Caco-2 (cell line): ENCODE data around the gene SMCO4. TPM values are rescaled to one million over a fixed set of nuclear protein-coding genes. Genes with fewer than 3 reads are reported as not detected.
"Not testable (repeated sequence)": the region's sequence is repeated elsewhere in the genome, so short reads cannot be mapped to it uniquely, and the experiment has no call there.

ENCODE experiments used
- BruUV-seq: library from RNA; stranded (reverse); fragments of 400-500 nt; replicated peaks from 2 replicates; lab custom pipeline; 2021; lab: Mats Ljungman, UMichigan
- CTCF ChIA-PET: fragments of 300-600 bp; sonication (Branson Sonifier 250); formaldehyde crosslinking; loops from one replicate; lab custom pipeline; 2022; ENCODE audit warnings: antibody characterized with exemption; lab: Charles Lee
- POLR2A ChIA-PET: fragments of 300-600 bp; sonication (Branson Sonifier 250); formaldehyde crosslinking; loops from one replicate; lab custom pipeline; 2022; ENCODE audit warnings: antibody characterized with exemption; lab: Charles Lee
- DNase-seq, 2 experiments: peaks; one replicate each; pipeline versions ENCODE4 v3.0.0 to v3.0.0-alpha.2; 2020 to 2022
- H3K27me3 ChIP-seq: replicated peaks from 2 replicates; pipeline ENCODE4 v1.6.0; 2011; ENCODE audit warnings: low read length; ENCODE audit not compliant: control insufficient read depth, insufficient read depth
- H3K36me3 ChIP-seq: 2 replicates; pipeline ENCODE4 v1.5.1; 2011; ENCODE audit warnings: low read length; ENCODE audit not compliant: control insufficient read depth, insufficient read depth
- H3K4me1 ChIP-seq: fragments of 250-450 bp; sonication (Bioruptor Pico); 2 replicates; pipeline ENCODE4 v1.5.1; 2020; ENCODE audit warnings: mild to moderate bottlenecking
- H3K4me3 ChIP-seq: 2 replicates; pipeline ENCODE4 v1.5.1; 2011; ENCODE audit warnings: low read depth, mild to moderate bottlenecking, control low read depth, low read length
- H3K9me3 ChIP-seq: fragments of 250-450 bp; sonication (Bioruptor Pico); 2 replicates; pipeline ENCODE4 v1.5.1; 2020; ENCODE audit warnings: mild to moderate bottlenecking, moderate library complexity
- H3K27ac Mint-ChIP-seq: one replicate; pipeline ENCODE4 v1.8.0; 2022; ENCODE audit warnings: mixed read lengths; ENCODE audit not compliant: unreplicated experiment
- H3K27me3 Mint-ChIP-seq: one replicate; pipeline ENCODE4 v1.8.0; 2022; ENCODE audit warnings: mixed read lengths; ENCODE audit not compliant: insufficient read depth, unreplicated experiment
- H3K36me3 Mint-ChIP-seq: one replicate; pipeline ENCODE4 v1.8.0; 2022; ENCODE audit warnings: mild to moderate bottlenecking, mixed read lengths; ENCODE audit not compliant: insufficient read depth, unreplicated experiment
- H3K4me1 Mint-ChIP-seq: one replicate; pipeline ENCODE4 v1.8.0; 2022; ENCODE audit warnings: low read depth, mixed read lengths; ENCODE audit not compliant: unreplicated experiment
- H3K4me3 Mint-ChIP-seq: one replicate; pipeline ENCODE4 v1.8.0; 2022; ENCODE audit warnings: mild to moderate bottlenecking, moderate library complexity, mixed read lengths; ENCODE audit not compliant: unreplicated experiment
- H3K9me3 Mint-ChIP-seq: one replicate; pipeline ENCODE4 v1.8.0; 2022; ENCODE audit warnings: mixed read lengths; ENCODE audit not compliant: unreplicated experiment
- CTCF ChIP-seq, 2 experiments: fragments of 200-600 bp in 1 of 2; IDR thresholded peaks; 1 replicate in 1 of 2; 2 replicates in 1 of 2; pipeline versions ENCODE4 v1.5.1 to v1.8.0; 2011 to 2022; ENCODE audit warnings: antibody characterized with exemption in 1 of 2, control low read depth in 1 of 2, inconsistent platforms in 1 of 2, low read depth in 1 of 2, low read length in 1 of 2, mild to moderate bottlenecking in 1 of 2, moderate library complexity in 1 of 2; ENCODE audit not compliant: insufficient read depth in 1 of 2, severe bottlenecking in 1 of 2, unreplicated experiment in 1 of 2
- intact Hi-C: fragments of 100-400 bp; cut with micrococcal nuclease; formaldehyde crosslinking; loops from one replicate; pipeline ENCODE4 v1.10.0; 2022; ENCODE audit not compliant: unreplicated experiment
- total RNA-seq: library from RNA; stranded (reverse); gene quantifications from 2 replicates; pipeline ENCODE4 v1.2.3, GENCODE V29; 2022

SMCO4 gene
- total RNA-seq, 1 experiment from 2014 or later: 46.3 TPM

DNA sequence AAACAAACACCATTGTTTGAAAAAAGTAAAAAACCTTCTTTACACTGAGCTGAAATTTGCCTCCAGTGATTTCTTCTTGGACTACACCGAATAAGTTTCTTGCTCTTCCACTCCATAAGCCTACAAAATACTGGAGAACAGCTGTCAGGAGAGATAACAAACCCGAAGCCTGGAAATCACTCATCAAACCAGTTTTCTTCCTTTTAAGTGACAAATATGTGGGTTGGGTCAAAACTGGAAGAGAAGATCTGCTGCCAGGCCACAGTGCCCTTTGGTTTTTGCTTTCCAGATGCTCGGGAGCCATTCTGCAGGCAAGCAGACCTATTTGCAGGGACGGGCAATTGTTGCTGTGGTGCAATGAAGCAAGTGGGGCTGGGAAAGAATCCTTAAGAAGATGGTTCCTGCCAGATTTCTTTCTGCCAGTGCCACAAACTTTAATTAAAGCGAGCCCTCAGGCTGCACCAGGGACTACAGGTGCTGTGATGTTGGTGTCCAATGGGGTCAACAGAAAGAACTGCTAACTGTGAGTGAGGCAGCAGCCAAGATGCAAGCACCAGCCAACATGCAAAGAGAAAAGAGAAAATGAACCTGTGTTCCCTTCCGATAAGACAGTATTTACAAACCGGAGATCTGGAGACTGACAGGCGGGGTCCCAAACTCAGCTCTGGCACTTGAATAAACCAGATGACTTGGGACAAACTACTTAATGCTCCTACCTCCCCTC lies 44.8 kb upstream of the SMCO4 start:
- no peaks in the 10 kb centered on the region for H3K9me3 ChIP-seq
- H3K36me3 ChIP-seq: no peaks in the 10 kb centered on the region
- peaks cover 3% of the 10 kb centered on the region; the same call in 1 of the 2 replicates for H3K4me1 ChIP-seq
- no peak for TF ChIP-seq CTCF (IDR thresholded peaks at IDR 0.05; ENCODE audit: insufficient read depth in 1 of 2, low read depth in 1 of 2, low read length in 1 of 2, severe bottlenecking in 1 of 2, unreplicated experiment in 1 of 2)
- ChIA-PET POLR2A (no interaction called here), CTCF (no interaction called here)
- H3K4me3 ChIP-seq: no peak overlapping the region
- intact Hi-C loops: no loop called here
- peaks cover 7% of the 10 kb centered on the region for H3K4me1 Mint-ChIP-seq
- BruUV-seq: no TSS peak
- H3K27ac Mint-ChIP-seq: no peak overlapping the region
- H3K27me3 ChIP-seq: peaks cover 1% of the 10 kb centered on the region; the same call in 1 of the 2 replicates
- no peak overlapping the region for H3K4me3 Mint-ChIP-seq
- no peaks in the 10 kb centered on the region for H3K36me3 Mint-ChIP-seq
- H3K9me3 Mint-ChIP-seq: no peaks in the 10 kb centered on the region
- H3K27me3 Mint-ChIP-seq: no peaks in the 10 kb centered on the region
- no peak for DNase-seq

DNA sequence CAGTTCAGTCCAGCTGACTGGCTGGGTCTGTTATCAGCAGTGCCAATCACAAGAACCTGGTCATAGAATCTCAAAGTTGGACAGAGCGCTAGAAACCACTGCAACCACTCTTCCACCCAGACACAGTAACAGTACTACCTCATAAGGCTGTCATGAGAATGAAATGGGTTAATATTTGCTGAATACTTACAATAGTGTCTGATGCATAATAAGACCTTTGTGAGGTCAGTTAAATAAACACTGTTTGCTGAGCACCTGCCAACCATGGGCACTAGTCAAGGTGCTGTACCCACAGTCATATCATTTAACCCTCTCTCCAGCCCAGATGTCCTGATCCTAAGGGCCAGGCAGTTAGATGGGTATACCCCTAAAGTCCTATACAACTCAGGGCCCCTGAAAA lies 44.2 kb upstream of the SMCO4 start:
- CTCF ChIA-PET, BruUV-seq, H3K9me3 ChIP-seq, DNase-seq, H3K27ac Mint-ChIP-seq, H3K4me1 ChIP-seq, H3K36me3 Mint-ChIP-seq, POLR2A ChIA-PET, H3K4me3 ChIP-seq, H3K9me3 Mint-ChIP-seq, H3K4me1 Mint-ChIP-seq, intact Hi-C loops, H3K27me3 ChIP-seq, H3K36me3 ChIP-seq, H3K4me3 Mint-ChIP-seq, H3K27me3 Mint-ChIP-seq: not testable (repeated sequence)

DNA sequence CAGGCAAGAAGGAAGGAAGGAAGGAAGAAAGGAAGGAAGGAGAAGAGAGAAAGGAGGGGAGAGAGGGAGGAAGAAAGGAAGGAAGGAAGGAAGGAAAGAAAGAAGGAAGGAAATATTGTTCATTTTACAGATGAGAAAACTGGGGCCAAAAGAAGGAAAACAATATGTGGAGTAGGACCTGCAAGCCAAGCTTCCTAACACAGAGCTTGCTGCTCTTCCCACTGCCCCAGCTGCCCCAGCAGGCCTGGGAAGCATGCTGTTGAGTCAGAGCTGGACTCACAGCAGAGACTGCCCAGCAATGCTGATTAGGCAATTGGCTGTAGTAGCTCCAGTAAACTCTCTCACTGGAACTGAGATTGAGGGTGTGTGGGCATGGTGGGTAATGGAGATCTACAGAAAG lies 42.6 kb upstream of the SMCO4 start:
- Mint-ChIP-seq H3K4me3 (no peak overlapping the region), H3K4me1 (peaks cover 7% of the 10 kb centered on the region), H3K9me3 (no peaks in the 10 kb centered on the region), H3K27ac (no peak overlapping the region), H3K36me3 (no peaks in the 10 kb centered on the region), H3K27me3 (peaks cover 2% of the 10 kb centered on the region)
- intact Hi-C loops: no loop called here
- BruUV-seq: no TSS peak
- no peak for TF ChIP-seq CTCF (IDR thresholded peaks at IDR 0.05; ENCODE audit: insufficient read depth in 1 of 2, low read depth in 1 of 2, low read length in 1 of 2, severe bottlenecking in 1 of 2, unreplicated experiment in 1 of 2)
- peak; percentile 24 to 48 for DNase-seq
- CTCF ChIA-PET: no interaction called here
- no peaks in the 10 kb centered on the region for H3K36me3 ChIP-seq
- H3K4me3 ChIP-seq: no peak overlapping the region
- H3K27me3 ChIP-seq: peaks cover 1% of the 10 kb centered on the region; the same call in 1 of the 2 replicates
- H3K4me1 ChIP-seq: peaks cover 3% of the 10 kb centered on the region; the same call in 1 of the 2 replicates
- H3K9me3 ChIP-seq: no peaks in the 10 kb centered on the region
- POLR2A ChIA-PET: no interaction called here
